Activated CD8-positive, alpha-beta memory T cell treated with anti-CD3 and anti-CD28 coated beads for 4 hours (primary cell): Measurements from ENCODE around the gene KMT2B.

ENCODE experiments used
- DNase-seq, 2 donors: peaks; one replicate each; pipeline ENCODE4 v3.0.0-alpha.2; 2020; ENCODE audit warnings: low read depth in 2 of 2

The KMT2B gene

GRCh38 chr19:35740423-35741202 is 22.8 kb downstream of the KMT2B start:
- peak; percentile 90 for DNase-seq

- DNase-seq = no peak
These were observed 23.4 kb downstream of the KMT2B start for GRCh38 chr19:35741203-35741515.

- peak; percentile 50 to 62 for DNase-seq
These were observed 24.4 kb downstream of the KMT2B start, which contains the start of gene IGFLR1 for GRCh38 chr19:35742121-35742724. TSS of gene IGFLR1 (minus strand) at chr19:35742452. CDS start at chr19:35741180, 1,272 bp downstream.

- DNase-seq = no peak
These were observed 26.0 kb downstream of the KMT2B start for GRCh38 chr19:35743640-35744429.

- DNase-seq = peak; percentile 85 to 90
These were observed 26.9 kb downstream of the KMT2B start for GRCh38 chr19:35744430-35745327.

GRCh38 chr19:35745328-35746086 is 27.7 kb downstream of the KMT2B start, which contains the start of the genes PSENEN and U2AF1L4:
TSS of gene PSENEN (plus strand) at chr19:35745651. CDS start at chr19:35745931, 280 bp downstream.
TSS of gene U2AF1L4 (minus strand) at chr19:35745418. CDS start at chr19:35745391, 27 bp downstream.
- DNase-seq = peak; percentile 91 to 96

GRCh38 chr19:35746087-35746462 is 28.3 kb downstream of the KMT2B start:
- no peak for DNase-seq

- no peak for DNase-seq
These were observed 28.7 kb downstream of the KMT2B start for GRCh38 chr19:35746531-35746930.

GRCh38 chr19:35748106-35749020 is 30.6 kb downstream of the KMT2B start, which contains the start of gene LIN37:
TSS of gene LIN37 (plus strand) at chr19:35748576. CDS start at chr19:35748725, 149 bp downstream.
- DNase-seq = peak; percentile 95 to 99

GRCh38 chr19:35750167-35750566 is 32.4 kb downstream of the KMT2B start:
- DNase-seq = no peak

GRCh38 chr19:35751839-35752745 is 34.3 kb downstream of the KMT2B start:
- DNase-seq = no peak

GRCh38 chr19:35752746-35753350 is 35.0 kb downstream of the KMT2B start:
- no peak for DNase-seq

- DNase-seq = no peak
These were observed 36.0 kb downstream of the KMT2B start for GRCh38 chr19:35753634-35754369.

GRCh38 chr19:35754370-35755130 is 36.7 kb downstream of the KMT2B start:
- DNase-seq = no peak

GRCh38 chr19:35755131-35755549 is 37.3 kb downstream of the KMT2B start:
- DNase-seq = no peak
